Measurements from ENCODE around the gene CEP43.

The CEP43 gene

DNA sequence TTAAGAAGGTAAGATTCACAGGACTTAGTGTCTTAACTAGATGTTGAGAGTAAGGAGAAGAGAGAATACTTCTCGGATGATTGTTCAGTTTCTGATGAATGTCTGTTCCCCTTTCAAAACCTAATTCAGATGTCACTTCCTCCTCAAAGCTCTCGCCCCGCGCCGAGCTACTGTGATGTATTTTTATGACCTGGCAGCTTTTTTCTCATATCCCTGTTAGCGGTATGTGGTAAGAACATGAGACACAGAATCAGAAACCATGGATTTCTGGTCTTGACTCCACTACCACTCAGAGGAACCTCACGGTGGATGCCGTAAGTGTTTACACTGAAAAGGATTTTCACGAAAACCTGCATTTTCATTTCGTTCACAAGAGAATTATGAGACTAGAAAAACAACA lies 48.4 kb downstream of the CEP43 start:
- TF ChIP-seq, protein P1, sequence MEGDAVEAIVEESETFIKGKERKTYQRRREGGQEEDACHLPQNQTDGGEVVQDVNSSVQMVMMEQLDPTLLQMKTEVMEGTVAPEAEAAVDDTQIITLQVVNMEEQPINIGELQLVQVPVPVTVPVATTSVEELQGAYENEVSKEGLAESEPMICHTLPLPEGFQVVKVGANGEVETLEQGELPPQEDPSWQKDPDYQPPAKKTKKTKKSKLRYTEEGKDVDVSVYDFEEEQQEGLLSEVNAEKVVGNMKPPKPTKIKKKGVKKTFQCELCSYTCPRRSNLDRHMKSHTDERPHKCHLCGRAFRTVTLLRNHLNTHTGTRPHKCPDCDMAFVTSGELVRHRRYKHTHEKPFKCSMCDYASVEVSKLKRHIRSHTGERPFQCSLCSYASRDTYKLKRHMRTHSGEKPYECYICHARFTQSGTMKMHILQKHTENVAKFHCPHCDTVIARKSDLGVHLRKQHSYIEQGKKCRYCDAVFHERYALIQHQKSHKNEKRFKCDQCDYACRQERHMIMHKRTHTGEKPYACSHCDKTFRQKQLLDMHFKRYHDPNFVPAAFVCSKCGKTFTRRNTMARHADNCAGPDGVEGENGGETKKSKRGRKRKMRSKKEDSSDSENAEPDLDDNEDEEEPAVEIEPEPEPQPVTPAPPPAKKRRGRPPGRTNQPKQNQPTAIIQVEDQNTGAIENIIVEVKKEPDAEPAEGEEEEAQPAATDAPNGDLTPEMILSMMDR (conservative IDR thresholded peaks at IDR 0.05; ENCODE audit: low read length), result no peak

More for the DNA sequence above, 48.4 kb downstream of the CEP43 start:
- no peak for DNase-seq (ENCODE audit: low read depth)
- no peak overlapping the region for H3K4me3 ChIP-seq (ENCODE audit: low read length)

Measured in AG10803 (cell line).